Sigmoid colon (tissue), 3 donors: Measurements from ENCODE around the gene PAQR7.

ENCODE experiments used
- POLR2A ChIP-seq, 2 donors: fragments of 450-650 bp; IDR thresholded peaks; one replicate each; pipeline ENCODE4 v1.6.1; 2016; ENCODE audit warnings: antibody characterized with exemption in 2 of 2, mild to moderate bottlenecking in 2 of 2, moderate library complexity in 2 of 2
- TF ChIP-seq, protein P1 (sequence below), 4 experiments: fragments of 450-650 bp in 3 of 4; fragments of 200-600 bp in 1 of 4; IDR thresholded peaks; one replicate each; pipeline ENCODE4 v1.5.1; 2016 to 2019; ENCODE audit warnings: antibody characterized with exemption in 4 of 4, mild to moderate bottlenecking in 3 of 4, moderate library complexity in 2 of 4

DNA sequence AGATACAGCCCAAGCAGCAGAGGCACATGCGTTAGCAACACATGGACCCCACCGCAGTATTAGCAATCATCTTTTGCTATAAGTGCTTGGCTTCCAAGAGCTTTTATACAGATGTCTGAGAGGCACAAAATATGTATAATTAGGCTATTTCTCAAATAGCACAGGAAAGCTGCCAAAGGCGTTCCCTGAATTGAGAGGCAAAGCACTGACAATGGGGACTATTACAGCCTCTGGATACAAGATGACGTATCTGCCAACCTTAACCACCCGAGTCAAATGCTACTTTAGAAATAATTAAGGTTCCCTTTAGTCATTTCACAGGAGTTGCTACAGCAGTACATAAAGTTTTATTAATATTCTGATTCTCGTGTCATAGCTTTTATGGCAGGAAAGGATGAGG is 24.3 kb upstream of the PAQR7 start:
- TF ChIP-seq, protein P1, sequence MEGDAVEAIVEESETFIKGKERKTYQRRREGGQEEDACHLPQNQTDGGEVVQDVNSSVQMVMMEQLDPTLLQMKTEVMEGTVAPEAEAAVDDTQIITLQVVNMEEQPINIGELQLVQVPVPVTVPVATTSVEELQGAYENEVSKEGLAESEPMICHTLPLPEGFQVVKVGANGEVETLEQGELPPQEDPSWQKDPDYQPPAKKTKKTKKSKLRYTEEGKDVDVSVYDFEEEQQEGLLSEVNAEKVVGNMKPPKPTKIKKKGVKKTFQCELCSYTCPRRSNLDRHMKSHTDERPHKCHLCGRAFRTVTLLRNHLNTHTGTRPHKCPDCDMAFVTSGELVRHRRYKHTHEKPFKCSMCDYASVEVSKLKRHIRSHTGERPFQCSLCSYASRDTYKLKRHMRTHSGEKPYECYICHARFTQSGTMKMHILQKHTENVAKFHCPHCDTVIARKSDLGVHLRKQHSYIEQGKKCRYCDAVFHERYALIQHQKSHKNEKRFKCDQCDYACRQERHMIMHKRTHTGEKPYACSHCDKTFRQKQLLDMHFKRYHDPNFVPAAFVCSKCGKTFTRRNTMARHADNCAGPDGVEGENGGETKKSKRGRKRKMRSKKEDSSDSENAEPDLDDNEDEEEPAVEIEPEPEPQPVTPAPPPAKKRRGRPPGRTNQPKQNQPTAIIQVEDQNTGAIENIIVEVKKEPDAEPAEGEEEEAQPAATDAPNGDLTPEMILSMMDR (IDR thresholded peaks at IDR 0.05) = no peak
- no peak for TF ChIP-seq POLR2A (IDR thresholded peaks at IDR 0.05)
